ENCODE results near the gene TMEM232.
"Not testable (repeated sequence)": the region's sequence is repeated elsewhere in the genome, so short reads cannot be mapped to it uniquely, and the experiment has no call there.

The TMEM232 gene

DNA sequence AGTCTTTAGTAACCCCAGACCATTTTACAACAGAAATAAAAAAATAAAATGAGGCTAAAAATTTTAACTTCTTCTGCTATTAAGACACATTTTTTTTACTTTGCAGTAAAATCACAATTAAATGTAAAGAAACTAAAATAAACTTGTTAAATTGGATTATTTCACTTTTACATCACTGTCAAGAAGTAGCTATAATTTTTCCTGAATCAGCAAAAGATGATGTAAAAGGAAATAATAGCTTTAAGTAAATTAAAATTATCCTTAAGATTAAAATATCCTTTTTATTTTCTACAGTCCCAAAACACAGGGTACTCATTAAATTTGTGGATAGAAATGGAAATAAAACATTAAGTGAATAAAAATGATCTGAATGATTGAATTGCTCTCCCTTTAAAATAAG, 44.5 kb downstream of the TMEM232 start:
- no peak for TF ChIP-seq CTCF (IDR thresholded peaks at IDR 0.05)
- H3K27me3 Mint-ChIP-seq (ENCODE audit: low read depth, poor library complexity) = peaks cover 5% of the 10 kb centered on the region

GRCh38 chr5:110681109-110681508, 45.4 kb downstream of the TMEM232 start:
- DNase-seq = no peak
- H3K9me3 Mint-ChIP-seq = no peaks in the 10 kb centered on the region
- no peaks in the 10 kb centered on the region for H3K36me3 Mint-ChIP-seq (ENCODE audit: low read depth)
- H3K27me3 Mint-ChIP-seq (ENCODE audit: low read depth, poor library complexity) = peaks cover 7% of the 10 kb centered on the region
- no peak overlapping the region for H3K27ac Mint-ChIP-seq
- no peak overlapping the region for H3K4me3 Mint-ChIP-seq
- no peak for TF ChIP-seq CTCF (IDR thresholded peaks at IDR 0.05)
- no peaks in the 10 kb centered on the region for H3K4me1 Mint-ChIP-seq

More for the DNA sequence above, 44.5 kb downstream of the TMEM232 start:
- no peaks in the 10 kb centered on the region for H3K9me3 Mint-ChIP-seq
- DNase-seq = no peak
- no peaks in the 10 kb centered on the region for H3K36me3 Mint-ChIP-seq (ENCODE audit: low read depth)
- H3K27ac Mint-ChIP-seq = no peak overlapping the region
- no peaks in the 10 kb centered on the region for H3K4me1 Mint-ChIP-seq
- no peak overlapping the region for H3K4me3 Mint-ChIP-seq

DNA sequence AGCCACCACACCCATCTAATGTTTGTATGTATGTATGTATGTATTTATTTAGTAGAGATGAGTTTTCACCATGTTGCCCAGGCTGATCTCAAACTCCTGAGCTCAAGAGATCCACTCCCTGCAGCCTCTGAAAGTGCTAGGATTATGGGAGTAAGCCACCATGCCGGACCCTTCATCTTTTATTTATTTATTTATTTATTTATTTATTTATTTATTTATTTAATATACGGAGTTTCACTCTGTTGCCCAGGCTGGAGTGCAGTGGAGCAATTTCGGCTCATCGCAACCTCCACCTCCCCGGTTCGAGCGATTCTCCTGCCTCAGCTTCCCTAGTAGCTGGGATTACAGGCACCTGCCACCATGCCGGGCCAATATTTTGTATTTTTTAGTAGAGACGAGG, 49.9 kb downstream of the TMEM232 start:
- DNase-seq; H3K9me3 Mint-ChIP-seq; H3K4me1 Mint-ChIP-seq; H3K4me3 Mint-ChIP-seq; H3K27me3 Mint-ChIP-seq (ENCODE audit: low read depth, poor library complexity); H3K36me3 Mint-ChIP-seq (ENCODE audit: low read depth); H3K27ac Mint-ChIP-seq: not testable (repeated sequence)

GRCh38 chr5:110665184-110665726, 61.2 kb downstream of the TMEM232 start:
- no peaks in the 10 kb centered on the region for H3K9me3 Mint-ChIP-seq
- no peak overlapping the region for H3K4me3 Mint-ChIP-seq
- no peaks in the 10 kb centered on the region for H3K4me1 Mint-ChIP-seq
- H3K27ac Mint-ChIP-seq = peak overlapping the region; percentile 21
- no peak for DNase-seq
- H3K27me3 Mint-ChIP-seq (ENCODE audit: low read depth, poor library complexity) = peaks cover 3% of the 10 kb centered on the region
- no peaks in the 10 kb centered on the region for H3K36me3 Mint-ChIP-seq (ENCODE audit: low read depth)
- TF ChIP-seq CTCF (IDR thresholded peaks at IDR 0.05) = no peak

DNA sequence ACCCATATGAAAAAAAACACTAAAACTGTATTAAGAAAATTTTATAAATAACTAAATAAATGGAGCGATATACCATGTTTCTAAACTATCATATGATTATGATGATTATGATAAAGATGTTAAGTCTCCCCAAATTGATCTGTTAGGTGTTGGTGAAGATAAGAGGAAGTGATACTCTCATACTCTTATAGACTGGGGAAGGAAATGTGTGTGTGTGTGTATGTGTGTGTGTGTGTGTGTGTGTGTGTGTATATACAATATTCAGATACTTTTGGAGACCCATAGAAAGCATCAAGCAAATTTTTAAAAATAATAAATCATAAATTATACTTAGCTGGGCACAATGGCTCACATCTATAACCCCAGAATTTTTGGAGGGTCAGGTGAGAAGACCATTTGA, 62.9 kb downstream of the TMEM232 start:
- Mint-ChIP-seq H3K4me3 (no peak overlapping the region), H3K36me3 (ENCODE audit: low read depth) (no peaks in the 10 kb centered on the region), H3K4me1 (no peaks in the 10 kb centered on the region), H3K9me3 (no peaks in the 10 kb centered on the region), H3K27me3 (ENCODE audit: low read depth, poor library complexity) (peaks cover 3% of the 10 kb centered on the region), H3K27ac (peak overlapping the region; percentile 35)
- no peak for DNase-seq
- no peak for TF ChIP-seq CTCF (IDR thresholded peaks at IDR 0.05)

DNA sequence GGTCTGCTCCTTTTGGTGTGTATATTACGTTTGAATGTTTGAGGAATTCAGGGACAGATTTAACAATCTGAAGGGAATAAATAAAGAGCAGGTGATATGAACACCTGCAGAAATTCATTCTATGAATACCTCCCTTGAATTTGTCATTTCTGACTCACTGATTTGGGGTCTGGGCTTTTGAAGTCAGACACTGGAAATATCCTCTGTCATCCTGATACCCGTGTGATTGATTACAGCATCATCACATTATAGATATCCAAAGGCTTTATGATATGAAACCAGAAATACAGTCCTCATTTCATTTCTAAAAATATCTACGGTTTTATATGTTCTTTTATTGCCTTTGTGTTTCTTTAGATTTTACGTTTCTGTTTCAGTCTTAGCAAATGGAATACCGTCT, 68.5 kb downstream of the TMEM232 start:
- TF ChIP-seq CTCF (IDR thresholded peaks at IDR 0.05) = no peak
- no peak overlapping the region for H3K27ac Mint-ChIP-seq

More for the DNA sequence above, 68.5 kb downstream of the TMEM232 start:
- no peaks in the 10 kb centered on the region for H3K27me3 Mint-ChIP-seq (ENCODE audit: low read depth, poor library complexity)
- H3K4me1 Mint-ChIP-seq = no peaks in the 10 kb centered on the region
- H3K36me3 Mint-ChIP-seq (ENCODE audit: low read depth) = no peaks in the 10 kb centered on the region
- DNase-seq = no peak
- no peaks in the 10 kb centered on the region for H3K9me3 Mint-ChIP-seq
- no peak overlapping the region for H3K4me3 Mint-ChIP-seq

Data from nephron progenitor cell (in vitro differentiated cells).